HEK293 (cell line): ENCODE data around the gene PLK3.

ENCODE experiments used
- KLF16 ChIP-seq: fragments of 450-650 bp; formaldehyde crosslinking; IDR thresholded peaks from 2 replicates; pipeline ENCODE4 v1.5.1; 2017; ENCODE audit warnings: missing biosample characterization, missing genetic modification characterization
- ZNF155 ChIP-seq: fragments of 450-650 bp; formaldehyde crosslinking; IDR thresholded peaks from 2 replicates; pipeline ENCODE4 v1.5.1; 2016; ENCODE audit warnings: missing biosample characterization, missing genetic modification characterization

- TF ChIP-seq ZNF155 (tag by site-specific recombination), result no peak
- TF ChIP-seq KLF16 (tag by site-specific recombination), result no peak
Observed at GRCh38 chr1:44847845-44848244, 47.7 kb downstream of the PLK3 start.
